Testis (tissue), 2 donors: ENCODE data around the gene DPRX.

ENCODE experiments used
- POLR2A ChIP-seq: fragments of 450-650 bp; IDR thresholded peaks from one replicate; pipeline ENCODE4 v1.6.1; 2017; ENCODE audit warnings: antibody characterized with exemption, mild to moderate bottlenecking, moderate library complexity
- TF ChIP-seq, protein P1 (sequence below), 3 experiments: fragments of 450-650 bp in 2 of 3; fragments of 200-600 bp in 1 of 3; sonication (generic) in 1 of 3; IDR thresholded peaks; one replicate each; pipeline ENCODE4 v1.5.1; 2016 to 2019; ENCODE audit warnings: antibody characterized with exemption in 3 of 3, mild to moderate bottlenecking in 2 of 3, moderate library complexity in 1 of 3

DNA sequence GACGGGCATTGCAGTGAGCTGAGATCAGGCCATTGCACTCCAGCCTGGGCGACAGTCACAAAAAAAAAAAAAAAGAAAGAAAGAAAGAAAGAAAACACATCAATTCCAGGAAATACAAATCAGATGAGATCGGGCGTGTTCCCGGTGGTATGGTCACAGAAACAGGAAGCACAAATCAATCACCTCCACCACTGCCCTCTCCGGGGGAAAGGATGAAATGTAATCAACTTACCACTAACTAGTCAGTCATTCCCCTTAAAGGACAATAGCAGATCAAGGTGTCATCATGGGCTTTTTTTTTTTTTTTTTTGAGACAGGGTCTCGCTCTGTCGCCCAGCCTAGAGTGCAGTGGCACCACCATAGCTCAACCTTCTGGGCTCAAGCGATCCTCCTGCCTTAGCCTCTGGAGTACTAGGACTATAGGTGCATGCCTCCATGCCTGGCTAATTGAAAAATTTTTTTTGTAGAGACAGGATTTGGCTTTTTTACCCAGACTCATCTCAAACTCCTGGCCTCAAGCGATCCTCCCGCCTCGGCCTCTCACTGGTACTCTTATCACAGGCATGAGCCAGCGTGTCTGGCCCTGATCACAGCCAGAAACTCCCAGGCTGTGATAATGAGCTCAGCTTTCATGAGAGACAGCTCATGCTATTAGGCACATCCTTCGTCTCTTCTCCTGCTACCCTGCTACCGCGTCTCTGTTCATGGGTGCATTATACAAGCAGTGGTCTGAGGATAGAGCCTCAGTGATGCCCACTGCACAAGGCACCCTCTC lies 6.8 kb upstream of the DPRX start:
- no peak for TF ChIP-seq POLR2A
- TF ChIP-seq, protein P1, sequence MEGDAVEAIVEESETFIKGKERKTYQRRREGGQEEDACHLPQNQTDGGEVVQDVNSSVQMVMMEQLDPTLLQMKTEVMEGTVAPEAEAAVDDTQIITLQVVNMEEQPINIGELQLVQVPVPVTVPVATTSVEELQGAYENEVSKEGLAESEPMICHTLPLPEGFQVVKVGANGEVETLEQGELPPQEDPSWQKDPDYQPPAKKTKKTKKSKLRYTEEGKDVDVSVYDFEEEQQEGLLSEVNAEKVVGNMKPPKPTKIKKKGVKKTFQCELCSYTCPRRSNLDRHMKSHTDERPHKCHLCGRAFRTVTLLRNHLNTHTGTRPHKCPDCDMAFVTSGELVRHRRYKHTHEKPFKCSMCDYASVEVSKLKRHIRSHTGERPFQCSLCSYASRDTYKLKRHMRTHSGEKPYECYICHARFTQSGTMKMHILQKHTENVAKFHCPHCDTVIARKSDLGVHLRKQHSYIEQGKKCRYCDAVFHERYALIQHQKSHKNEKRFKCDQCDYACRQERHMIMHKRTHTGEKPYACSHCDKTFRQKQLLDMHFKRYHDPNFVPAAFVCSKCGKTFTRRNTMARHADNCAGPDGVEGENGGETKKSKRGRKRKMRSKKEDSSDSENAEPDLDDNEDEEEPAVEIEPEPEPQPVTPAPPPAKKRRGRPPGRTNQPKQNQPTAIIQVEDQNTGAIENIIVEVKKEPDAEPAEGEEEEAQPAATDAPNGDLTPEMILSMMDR (IDR thresholded peaks at IDR 0.05): no peak
